ENCODE data around the gene SYT8. TPM values are rescaled to one million over a fixed set of nuclear protein-coding genes. Genes with fewer than 3 reads are reported as not detected.

The SYT8 gene
- 0.06 to 0.22 TPM in 2 of 5 replicates, not detected in the others for total RNA-seq (2022; extraction: Qiagen RNA extraction; ENCODE audit: low read depth)

GRCh38 chr11:1834779-1835670 is at the start of gene SYT8:
Gene SYT8, plus strand, starts transcription at chr11:1834990. Its CDS starts 116 bp downstream, at chr11:1835106.

GRCh38 chr11:1838426-1839144 is 3.8 kb downstream of the SYT8 start, which contains the start of gene TNNI2:
Gene TNNI2, plus strand, starts transcription at chr11:1838981. Its CDS starts 716 bp downstream, at chr11:1839697.

GRCh38 chr11:1852877-1853276 is 18.1 kb downstream of the SYT8 start, which contains the start of gene LSP1:
Gene LSP1, plus strand, starts transcription at chr11:1853084. Its CDS starts 61 bp downstream, at chr11:1853145.

Other genes with a start within 250 kb of the SYT8 start
- gene KRTAP5-1, start 249.7 kb upstream of the SYT8 start, total RNA-seq (2022; extraction: Qiagen RNA extraction; ENCODE audit: low read depth) = not detected in 5 replicates
- not detected in 5 replicates for gene KRTAP5-2, start 236.7 kb upstream of the SYT8 start, total RNA-seq (2022; extraction: Qiagen RNA extraction; ENCODE audit: low read depth)
- gene KRTAP5-3, start 226.5 kb upstream of the SYT8 start, total RNA-seq (2022; extraction: Qiagen RNA extraction; ENCODE audit: low read depth) = not detected in 5 replicates
- not detected in 5 replicates for gene KRTAP5-4, start 212.9 kb upstream of the SYT8 start, total RNA-seq (2022; extraction: Qiagen RNA extraction; ENCODE audit: low read depth)
- not detected in 5 replicates for gene KRTAP5-5, start 205.2 kb upstream of the SYT8 start, total RNA-seq (2022; extraction: Qiagen RNA extraction; ENCODE audit: low read depth)
- not detected in 5 replicates for gene KRTAP5-6, start 137.8 kb upstream of the SYT8 start, total RNA-seq (2022; extraction: Qiagen RNA extraction; ENCODE audit: low read depth)
- gene IFITM10, start 84.4 kb upstream of the SYT8 start, total RNA-seq (2022; extraction: Qiagen RNA extraction; ENCODE audit: low read depth) = 0.89 to 1.3 TPM (median 0.94 TPM) in 5 replicates
- gene CTSD, start 71.1 kb upstream of the SYT8 start, total RNA-seq (2022; extraction: Qiagen RNA extraction; ENCODE audit: low read depth) = 379 to 541 TPM (median 436 TPM) in 5 replicates
- not detected in 5 replicates for gene TNNI2, start 4.0 kb downstream of the SYT8 start, total RNA-seq (2022; extraction: Qiagen RNA extraction; ENCODE audit: low read depth)
- gene LSP1, start 18.1 kb downstream of the SYT8 start, total RNA-seq (2022; extraction: Qiagen RNA extraction; ENCODE audit: low read depth) = 0.73 to 3.1 TPM (median 1.8 TPM) in 5 replicates
- gene PRR33, start 56.9 kb downstream of the SYT8 start, total RNA-seq (2022; extraction: Qiagen RNA extraction; ENCODE audit: low read depth) = not detected in 5 replicates
- 0.11 to 0.17 TPM in 2 of 5 replicates, not detected in the others for gene TNNT3, start 84.7 kb downstream of the SYT8 start, total RNA-seq (2022; extraction: Qiagen RNA extraction; ENCODE audit: low read depth)
- 132 to 156 TPM (median 149 TPM) in 5 replicates for gene MRPL23, start 112.3 kb downstream of the SYT8 start, total RNA-seq (2022; extraction: Qiagen RNA extraction; ENCODE audit: low read depth)
- gene H19, start 162.9 kb downstream of the SYT8 start, total RNA-seq (2022; extraction: Qiagen RNA extraction; ENCODE audit: low read depth) = 8.8 to 13.0 TPM (median 10.6 TPM) in 5 replicates

Measured in A549 treated with DMSO at 1 μM for 4 hours (cell line).